ENCODE data around the gene ZHX3. TPM values are rescaled to one million over a fixed set of nuclear protein-coding genes. Genes with fewer than 3 reads are reported as not detected.

The ZHX3 gene
- total and polyA plus RNA-seq, 2 donors (not counting 1 experiment from before 2014, with no cell fraction given), result 4.3 to 22.2 TPM

DNA sequence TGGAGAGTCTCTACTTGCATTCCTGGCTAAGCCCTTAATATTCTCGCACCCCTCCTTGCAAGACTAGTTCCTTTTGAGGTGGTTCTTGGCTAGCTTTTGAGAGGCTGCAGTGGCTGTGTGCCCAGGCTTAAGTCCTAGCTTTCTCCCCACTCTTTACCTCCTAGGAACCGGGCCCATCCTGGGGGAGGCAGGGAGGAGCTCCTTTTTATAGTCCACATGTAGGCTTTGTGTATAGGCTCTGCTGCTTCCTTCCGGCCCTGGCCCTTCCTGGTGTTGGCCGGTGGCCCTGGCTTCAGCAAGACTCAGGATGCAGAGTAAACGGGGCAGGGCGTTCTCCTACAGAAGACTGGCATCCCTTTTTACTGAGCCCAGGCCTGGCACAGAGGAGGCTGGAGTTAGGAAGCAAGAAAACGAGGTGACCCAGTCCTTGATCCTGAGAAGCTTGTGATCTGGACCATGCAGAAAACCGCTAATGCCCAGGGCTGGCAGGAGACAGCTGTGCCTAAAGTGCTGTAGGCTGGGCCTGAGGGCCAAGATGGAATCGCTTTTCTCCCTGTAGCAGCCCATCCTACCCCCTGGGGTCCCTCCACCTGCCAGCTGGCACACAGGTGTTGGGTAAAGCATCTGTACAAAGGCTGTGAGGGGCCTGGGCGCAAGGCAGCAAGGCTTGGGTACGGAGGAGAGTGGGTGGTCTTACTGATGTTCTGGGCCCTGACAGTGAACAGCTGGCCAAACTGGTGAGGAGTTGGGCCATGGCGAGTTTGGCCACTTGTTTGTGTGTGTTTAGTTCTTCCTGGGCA lies 171.5 kb downstream of the ZHX3 start:
- WGBS (ENCODE audit: insufficient coverage), result 94% methylated on average over 9 of the region's 12 CpGs
- Mint-ChIP-seq H3K9me3 (ENCODE audit: insufficient read depth) (no peaks in the 10 kb centered on the region), H3K27me3 (no peaks in the 10 kb centered on the region), H3K4me3 (peak overlapping the region; percentile 10), H3K27ac (peak overlapping the region; percentile 13), H3K4me1 (peaks cover 77% of the 10 kb centered on the region)
- TF ChIP-seq EZH2 (IDR thresholded peaks at IDR 0.05; ENCODE audit: borderline replicate concordance, insufficient read depth, low read depth, low read length, poor library complexity, severe bottlenecking) (no peak), CTCF (IDR thresholded peaks at IDR 0.05) (no peak)
- Histone ChIP-seq H3K4me3 (ENCODE audit: control extremely low read depth in 1 of 5, extremely low read depth in 1 of 5, insufficient read depth in 1 of 5, low read depth in 2 of 5, low read length in 4 of 5) (no peak overlapping the region), H3K36me3 (replicated peaks in 1 of 2; ENCODE audit: control extremely low read depth in 1 of 2, control insufficient read depth in 1 of 2, extremely low read depth in 1 of 2, insufficient read depth in 2 of 2, low read length in 1 of 2) (peaks cover 0 to 3% of the 10 kb centered on the region in 2 experiments), H3K4me1 (ENCODE audit: control insufficient read depth in 2 of 2, insufficient read depth in 2 of 2, low read length in 2 of 2) (peaks cover 41 to 55% of the 10 kb centered on the region in 2 donors), H3K27me3 (replicated peaks in 1 of 4; ENCODE audit: control extremely low read depth in 1 of 4, control insufficient read depth in 3 of 4, insufficient read depth in 4 of 4, low read length in 3 of 4) (no peaks in the 10 kb centered on the region), H3K27ac (ENCODE audit: low read length in 2 of 2) (no peak overlapping the region), H3K79me2 (ENCODE audit: control insufficient read depth, insufficient read depth, low read length) (peaks cover 96% of the 10 kb centered on the region), H2AFZ (ENCODE audit: insufficient read depth, low read depth, low read length, poor library complexity, severe bottlenecking) (no peak overlapping the region), H3K9me3 (ENCODE audit: control extremely low read depth in 1 of 3, control insufficient read depth in 2 of 3, insufficient read depth in 1 of 3, low read length in 2 of 3) (no peaks in the 10 kb centered on the region), H4K20me1 (ENCODE audit: control insufficient read depth, insufficient read depth, low read length, poor library complexity, severe bottlenecking) (peaks cover 53% of the 10 kb centered on the region), H3K4me2 (replicated peaks; ENCODE audit: low read depth, low read length, poor library complexity, severe bottlenecking) (peak overlapping the region; percentile 43), H3K9ac (ENCODE audit: low read length) (no peak overlapping the region)
- no peak for ATAC-seq (ENCODE audit: low read depth)
- POLR2A ChIA-PET, result no interaction called here
- intact Hi-C loops (cut with micrococcal nuclease), result no loop called here
- no peak for DNase-seq
- CTCF ChIA-PET, result interaction anchor here (1.1 to 2.7 kb wide), 5 partner anchors 9 to 155 kb away, joined by 3 to 14 read pairs (median 3); partner anchors contain the start of gene PLCG1

GRCh38 chr20:41145317-41145716 lies 172.2 kb downstream of the ZHX3 start:
- H3K4me1 ChIP-seq (ENCODE audit: control insufficient read depth in 2 of 2, insufficient read depth in 2 of 2, low read length in 2 of 2), result peaks cover 41 to 56% of the 10 kb centered on the region in 2 donors
- H3K9ac ChIP-seq (ENCODE audit: low read length), result no peak overlapping the region
- H3K27me3 Mint-ChIP-seq, result no peaks in the 10 kb centered on the region
- ATAC-seq (ENCODE audit: low read depth) (no peak), DNase-seq (no peak)
- H2AFZ ChIP-seq (ENCODE audit: insufficient read depth, low read depth, low read length, poor library complexity, severe bottlenecking), result no peak overlapping the region
- no peak overlapping the region for H3K27ac Mint-ChIP-seq
- peaks cover 97% of the 10 kb centered on the region for H3K79me2 ChIP-seq (ENCODE audit: control insufficient read depth, insufficient read depth, low read length)
- H3K9me3 ChIP-seq (ENCODE audit: control extremely low read depth in 1 of 3, control insufficient read depth in 2 of 3, insufficient read depth in 1 of 3, low read length in 2 of 3), result no peaks in the 10 kb centered on the region
- no peak overlapping the region for H3K4me2 ChIP-seq (replicated peaks; ENCODE audit: low read depth, low read length, poor library complexity, severe bottlenecking)
- H4K20me1 ChIP-seq (ENCODE audit: control insufficient read depth, insufficient read depth, low read length, poor library complexity, severe bottlenecking), result peaks cover 53% of the 10 kb centered on the region
- H3K36me3 ChIP-seq (replicated peaks in 1 of 2; ENCODE audit: control extremely low read depth in 1 of 2, control insufficient read depth in 1 of 2, extremely low read depth in 1 of 2, insufficient read depth in 2 of 2, low read length in 1 of 2), result peaks cover 0 to 3% of the 10 kb centered on the region in 2 experiments
- peaks cover 77% of the 10 kb centered on the region for H3K4me1 Mint-ChIP-seq
- H3K27ac ChIP-seq (ENCODE audit: low read length in 2 of 2), result no peak overlapping the region
- POLR2A ChIA-PET, result no interaction called here
- H3K4me3 Mint-ChIP-seq, result no peak overlapping the region
- CTCF ChIA-PET, result interaction anchor here (1.1 to 2.7 kb wide), 3 partner anchors 8 to 28 kb away, joined by 3 to 14 read pairs (median 7); partner anchors contain the start of gene PLCG1
- H3K27me3 ChIP-seq (replicated peaks in 1 of 4; ENCODE audit: control extremely low read depth in 1 of 4, control insufficient read depth in 3 of 4, insufficient read depth in 4 of 4, low read length in 3 of 4), result no peaks in the 10 kb centered on the region
- TF ChIP-seq EZH2 (IDR thresholded peaks at IDR 0.05; ENCODE audit: borderline replicate concordance, insufficient read depth, low read depth, low read length, poor library complexity, severe bottlenecking), result no peak
- TF ChIP-seq CTCF (IDR thresholded peaks at IDR 0.05), result no peak
- no peak overlapping the region for H3K4me3 ChIP-seq (ENCODE audit: control extremely low read depth in 1 of 5, extremely low read depth in 1 of 5, insufficient read depth in 1 of 5, low read depth in 2 of 5, low read length in 4 of 5)
- 100% methylated on average over 1 of the region's 2 CpGs for WGBS (ENCODE audit: insufficient coverage)
- no peaks in the 10 kb centered on the region for H3K9me3 Mint-ChIP-seq (ENCODE audit: insufficient read depth)
- intact Hi-C loops (cut with micrococcal nuclease), result no loop called here

Data from B cell (primary cell).